ENCODE measurements around the gene CRB1.
A peak's percentile ranks its signal among the peaks of the same experiment; 100 is the strongest.

The CRB1 gene

GRCh38 chr1:197351821-197352440, 83.9 kb downstream of the CRB1 start:
- no peak for DNase-seq

DNA sequence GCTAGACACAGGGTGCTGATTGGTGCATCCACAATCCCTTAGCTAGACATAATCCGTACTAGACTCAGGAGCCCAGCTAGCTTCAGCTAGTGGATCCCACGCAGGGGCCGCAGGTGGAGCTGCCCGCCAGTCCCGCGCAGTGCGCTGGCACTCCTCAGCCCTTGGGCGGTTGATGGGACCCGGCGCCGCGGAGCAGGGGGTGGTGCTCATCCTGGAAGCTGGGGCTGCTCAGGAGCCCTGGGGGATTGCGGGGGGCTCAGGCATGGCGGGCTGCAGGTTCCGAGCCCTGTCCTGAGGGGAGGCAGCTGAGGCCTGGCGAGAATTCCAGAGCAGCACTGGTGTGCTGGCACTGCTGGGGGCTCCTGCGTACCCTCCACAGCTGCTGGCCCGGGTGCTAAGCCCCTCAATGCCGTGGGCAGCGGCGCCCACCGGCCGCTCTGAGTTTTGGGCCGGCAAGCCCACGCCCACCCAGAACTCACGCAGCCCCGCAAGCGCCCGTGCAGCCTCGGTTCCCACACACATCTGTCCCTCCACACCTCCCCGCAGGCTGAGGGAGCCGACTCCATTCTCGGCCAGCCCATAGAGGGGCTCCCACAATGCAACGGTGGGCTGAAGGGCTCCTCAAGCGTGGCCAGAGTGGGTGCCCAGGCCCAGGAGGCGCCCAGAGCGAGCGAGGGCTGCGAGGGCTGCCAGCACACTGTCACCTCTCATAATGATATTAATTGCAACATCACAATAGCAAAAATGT, 87.4 kb downstream of the CRB1 start:
- DNase-seq = no peak

- peak; percentile 31 for DNase-seq
These were observed 88.9 kb downstream of the CRB1 start for GRCh38 chr1:197356723-197357533.

- no peak for DNase-seq
These were observed 90.9 kb downstream of the CRB1 start for GRCh38 chr1:197358959-197359358.

GRCh38 chr1:197360068-197360467, 92.0 kb downstream of the CRB1 start:
- no peak for DNase-seq

GRCh38 chr1:197362871-197363270, 94.8 kb downstream of the CRB1 start:
- no peak for DNase-seq

DNA sequence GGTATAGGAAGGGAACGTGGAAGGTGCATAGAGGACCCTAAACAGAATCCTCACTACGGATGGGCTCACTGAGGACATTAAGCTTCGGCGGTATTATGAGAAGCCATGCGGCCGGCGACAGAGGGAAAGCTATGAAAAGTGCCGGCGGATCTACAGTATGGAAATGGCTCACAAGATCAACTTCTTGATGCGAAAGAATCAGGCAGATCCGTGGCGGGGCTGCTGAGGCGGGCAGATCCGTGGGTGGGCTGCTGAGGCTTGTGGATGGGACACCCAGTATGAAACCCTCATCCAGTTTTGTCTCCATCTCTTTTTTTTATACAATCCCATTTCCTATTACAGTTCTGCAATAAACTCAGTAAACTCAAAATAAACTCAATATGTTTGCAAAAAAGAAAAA, 95.8 kb downstream of the CRB1 start:
- no peak for DNase-seq

DNA sequence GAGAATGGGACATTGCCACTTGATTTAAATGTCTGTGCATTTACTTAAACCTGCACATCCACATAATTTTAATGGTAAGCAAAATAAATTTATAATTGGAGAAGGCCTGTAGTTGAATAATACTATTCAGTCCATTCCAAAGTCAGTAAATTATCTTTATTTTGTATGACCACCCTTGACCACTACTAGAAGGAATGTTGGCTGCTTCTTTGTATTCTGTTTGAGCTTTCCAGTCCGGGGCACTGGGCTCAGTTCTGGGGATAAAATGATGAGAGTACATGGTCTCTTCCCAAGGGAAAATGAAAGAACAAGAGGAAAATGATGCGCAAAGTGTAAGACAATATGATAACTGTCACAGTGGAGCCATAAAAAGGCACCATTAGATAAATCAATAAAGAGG, 98.9 kb downstream of the CRB1 start:
- DNase-seq = no peak

DNA sequence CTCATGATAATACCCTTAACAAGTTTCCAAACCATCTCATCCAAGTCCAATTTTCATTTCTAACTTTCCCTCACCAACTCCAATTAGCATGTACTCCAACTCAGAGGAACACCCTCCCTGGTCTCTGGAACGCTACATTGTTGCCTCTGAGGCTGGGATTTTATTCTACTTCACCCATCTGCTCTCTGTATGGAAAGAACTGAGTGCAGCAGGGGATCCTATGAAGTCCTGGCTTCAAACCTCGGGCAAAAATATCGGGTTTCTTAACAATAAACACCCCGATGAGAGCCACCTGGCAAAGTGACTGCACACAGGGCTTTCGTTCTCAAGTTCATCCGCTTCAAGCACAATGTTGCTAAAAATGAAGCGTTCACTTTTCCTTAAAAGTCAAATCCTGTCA, 99.6 kb downstream of the CRB1 start:
- no peak for DNase-seq

DNA sequence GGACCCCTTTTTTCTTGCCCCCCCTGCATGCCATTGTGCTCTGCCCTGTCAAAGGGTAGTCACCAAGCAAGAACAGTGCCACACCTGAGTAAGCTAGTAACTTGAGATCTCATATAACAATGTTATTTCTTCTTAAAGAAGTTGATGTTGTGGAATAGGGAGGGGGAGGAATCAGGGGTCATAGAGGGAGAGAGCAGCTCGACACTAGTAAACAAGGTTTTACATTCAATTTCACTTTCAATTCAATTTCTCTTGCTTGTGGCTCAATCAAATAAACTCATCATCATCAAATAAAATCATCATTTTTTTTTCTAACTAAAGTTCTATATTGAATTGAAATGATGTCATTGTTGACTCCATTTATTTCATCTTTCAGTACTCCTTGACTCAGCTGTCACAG, 106.4 kb downstream of the CRB1 start:
- DNase-seq = no peak

DNA sequence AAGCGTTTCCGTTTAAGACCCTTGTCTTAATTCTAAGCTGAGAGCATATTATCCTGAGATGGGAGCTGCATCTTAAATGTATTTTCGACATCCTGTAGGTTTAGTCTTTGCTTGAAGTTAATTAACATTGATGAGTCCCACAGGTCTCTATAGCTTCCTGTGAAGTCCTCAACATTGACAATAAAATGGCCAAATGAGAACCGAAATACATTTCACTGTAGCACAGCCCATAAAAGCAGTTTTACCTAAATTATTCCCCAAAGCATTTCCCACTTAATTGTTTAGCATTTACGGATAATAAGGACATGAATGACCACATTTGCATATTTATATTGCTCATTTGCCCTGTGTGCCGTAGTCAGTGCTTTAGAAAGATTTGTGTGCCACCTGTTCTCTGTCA, 116.4 kb downstream of the CRB1 start:
- no peak for DNase-seq

GRCh38 chr1:197388801-197389200, 120.7 kb downstream of the CRB1 start:
- DNase-seq = no peak

DNA sequence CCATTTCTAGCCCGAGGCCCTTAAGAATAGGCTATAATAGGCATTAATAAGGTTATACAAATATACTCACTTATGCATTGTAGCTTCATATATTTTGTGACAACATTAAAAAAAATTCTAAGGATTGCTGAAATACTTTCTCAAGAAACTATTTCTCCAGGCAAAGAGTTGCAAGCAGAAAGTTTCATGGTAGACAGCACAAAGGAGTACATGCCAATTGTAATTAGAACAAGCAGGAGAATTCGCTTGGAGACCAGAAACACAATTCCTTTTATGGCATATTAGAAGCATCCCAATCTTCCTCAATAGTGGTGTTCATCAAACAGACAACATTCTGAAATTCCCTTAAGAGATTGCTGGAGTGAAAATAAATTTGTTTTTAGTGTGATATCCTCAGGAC, 122.8 kb downstream of the CRB1 start:
- DNase-seq = no peak

DNA sequence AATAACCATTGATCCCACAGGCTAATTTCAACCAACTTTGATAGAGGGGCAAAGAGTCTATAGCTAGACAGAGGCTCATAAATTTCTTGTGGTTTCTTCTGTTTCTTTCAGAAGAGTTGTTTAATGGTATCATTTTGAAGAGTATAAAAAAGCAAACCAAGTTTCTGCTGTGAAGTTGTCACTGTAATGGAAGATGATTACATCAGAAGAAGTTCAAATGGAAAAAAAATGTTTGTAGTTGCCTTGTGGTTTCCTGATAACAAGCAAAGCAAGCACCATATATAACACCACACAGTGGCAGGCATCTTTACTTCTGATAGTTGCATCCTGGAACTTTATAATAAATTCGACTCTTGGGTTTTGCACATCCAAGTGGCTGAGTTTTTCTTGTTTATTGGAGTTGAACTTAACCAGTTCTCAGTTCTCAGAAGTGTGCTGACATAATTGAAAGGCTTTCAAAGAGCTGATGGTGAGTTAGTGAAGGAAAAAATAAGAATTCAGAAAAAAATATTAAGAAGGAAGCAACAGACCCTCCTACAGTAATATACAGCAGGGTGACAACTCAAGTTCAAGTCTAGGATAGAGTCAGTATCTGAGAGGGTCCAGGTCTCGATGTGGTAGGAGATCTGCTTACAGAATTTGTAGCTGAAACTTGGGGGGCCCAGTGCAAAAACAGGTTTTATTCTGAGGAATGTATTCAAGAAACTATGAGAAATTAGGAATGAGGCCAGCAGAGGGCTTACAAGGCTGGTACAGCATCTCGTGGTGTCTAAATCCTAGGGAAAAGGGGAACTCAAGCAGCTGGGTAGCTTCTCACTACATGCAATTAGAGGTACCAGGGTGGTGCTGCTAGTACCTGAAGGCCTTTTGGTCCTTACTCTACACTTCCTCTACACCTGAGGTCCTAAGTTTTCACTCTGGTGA, 123.5 kb downstream of the CRB1 start:
- DNase-seq = no peak

GRCh38 chr1:197392541-197392940, 124.5 kb downstream of the CRB1 start:
- no peak for DNase-seq

DNA sequence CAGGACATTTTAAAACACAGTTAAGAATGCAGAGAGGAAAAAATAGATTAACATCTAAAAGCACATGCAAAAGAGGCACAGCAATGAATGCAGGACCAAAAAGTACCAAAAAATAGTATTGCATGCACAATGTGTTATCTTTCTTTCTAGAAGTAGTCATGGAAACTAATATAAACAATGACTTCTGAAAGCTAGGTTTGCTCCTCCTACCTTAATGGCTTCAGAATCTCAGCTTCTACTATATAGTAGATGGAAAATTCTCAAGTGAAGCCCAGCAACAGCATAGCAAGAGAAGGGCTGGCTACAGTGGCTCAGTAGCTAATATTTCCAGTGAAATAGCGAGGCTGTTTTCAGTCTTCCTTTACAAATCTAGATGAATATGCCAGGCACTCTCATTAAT, 125.1 kb downstream of the CRB1 start:
- no peak for DNase-seq

GRCh38 chr1:197393772-197394171, 125.7 kb downstream of the CRB1 start:
- no peak for DNase-seq

GRCh38 chr1:197394831-197395608, 127.0 kb downstream of the CRB1 start:
- DNase-seq = no peak

DNA sequence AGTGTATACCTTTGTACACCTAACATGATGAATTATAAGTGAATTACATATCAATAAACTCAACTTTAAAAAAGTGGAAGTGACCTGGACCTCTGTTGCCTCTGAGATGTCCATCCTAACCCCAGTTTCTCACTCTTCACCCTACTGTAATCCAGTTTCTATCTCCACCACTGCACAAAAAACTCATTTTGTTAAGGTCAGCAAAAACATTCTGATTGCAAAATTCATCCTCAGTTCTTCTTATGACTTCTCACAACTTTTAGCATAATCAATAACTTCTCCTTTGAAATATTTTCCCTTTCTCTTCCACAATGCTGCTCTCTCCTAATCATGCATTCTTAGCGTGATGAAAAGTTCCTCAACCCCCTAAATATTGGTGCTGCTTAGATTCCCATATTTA, 129.8 kb downstream of the CRB1 start:
- no peak for DNase-seq

- DNase-seq = no peak
These were observed 131.9 kb downstream of the CRB1 start for GRCh38 chr1:197399755-197400521.

GRCh38 chr1:197400522-197400902, 132.5 kb downstream of the CRB1 start:
- DNase-seq = no peak
